Uterus (tissue), 4 donors: ENCODE data around the gene MICB. TPM values are rescaled to one million over a fixed set of nuclear protein-coding genes. Genes with fewer than 3 reads are reported as not detected.
A peak's percentile ranks its signal among the peaks of the same experiment; 100 is the strongest.

Experiments used
- DNase-seq, 2 donors: peaks; one replicate each; pipeline ENCODE4 v3.0.0-alpha.2; 2019 to 2020
- H3K27ac ChIP-seq, 2 donors: fragments of 200-600 bp; sonication (generic); 1 replicate in 1 of 2; 2 replicates in 1 of 2; pipeline ENCODE4 v1.5.1; 2016 to 2018
- H3K27me3 ChIP-seq, 2 donors: fragments of 200-600 bp; sonication (generic); one replicate each; pipeline ENCODE4 v1.5.1; 2018 to 2019; ENCODE audit warnings: control low read depth in 1 of 2
- H3K36me3 ChIP-seq, 2 donors: fragments of 200-600 bp; sonication (generic); one replicate each; pipeline ENCODE4 v1.5.1; 2019; ENCODE audit warnings: control low read depth in 1 of 2
- H3K4me1 ChIP-seq, 2 donors: fragments of 200-600 bp; sonication (generic); one replicate each; pipeline ENCODE4 v1.5.1; 2018 to 2019; ENCODE audit warnings: control low read depth in 1 of 2
- H3K4me3 ChIP-seq, 2 donors: fragments of 200-600 bp; sonication (generic); 1 replicate in 1 of 2; 2 replicates in 1 of 2; pipeline ENCODE4 v1.5.1; 2018 to 2019; ENCODE audit warnings: mild to moderate bottlenecking in 1 of 2
- H3K9me3 ChIP-seq, 2 donors: fragments of 200-600 bp; sonication (generic); one replicate each; pipeline ENCODE4 v1.5.1; 2019; ENCODE audit warnings: control low read depth in 1 of 2
- CTCF ChIP-seq, 4 experiments: fragments of 200-600 bp in 2 of 4; fragments of 450-650 bp in 2 of 4; sonication (generic) in 2 of 4; IDR thresholded peaks; one replicate each; pipeline ENCODE4 v1.5.1; 2016 to 2019; ENCODE audit warnings: antibody characterized with exemption in 4 of 4, mild to moderate bottlenecking in 2 of 4, moderate library complexity in 1 of 4
- POLR2A ChIP-seq, 2 donors: fragments of 450-650 bp; IDR thresholded peaks; one replicate each; pipeline ENCODE4 v1.6.1; 2016; ENCODE audit warnings: antibody characterized with exemption in 2 of 2, mild to moderate bottlenecking in 1 of 2, moderate library complexity in 1 of 2
- intact Hi-C: fragments of 100-400 bp; cut with DNase I; formaldehyde crosslinking; loops from one replicate; pipeline ENCODE4 v1.15.1; 2023; ENCODE audit warnings: low total_unique reads
- total RNA-seq, 4 donors: library from RNA; depleted of rRNA in 3 of 4; stranded (reverse); fragments of >200 nt in 3 of 4; gene quantifications; one replicate each; pipeline versions ENCODE4 v1.1.0 to v1.2.4, GENCODE V29; 2014 to 2023
- donor health status: DM: yes; HTN: yes; CAD: no.

The MICB gene
- total RNA-seq, 4 donors from 2014 or later: 1.9 to 4.8 (median 2.9) TPM

DNA sequence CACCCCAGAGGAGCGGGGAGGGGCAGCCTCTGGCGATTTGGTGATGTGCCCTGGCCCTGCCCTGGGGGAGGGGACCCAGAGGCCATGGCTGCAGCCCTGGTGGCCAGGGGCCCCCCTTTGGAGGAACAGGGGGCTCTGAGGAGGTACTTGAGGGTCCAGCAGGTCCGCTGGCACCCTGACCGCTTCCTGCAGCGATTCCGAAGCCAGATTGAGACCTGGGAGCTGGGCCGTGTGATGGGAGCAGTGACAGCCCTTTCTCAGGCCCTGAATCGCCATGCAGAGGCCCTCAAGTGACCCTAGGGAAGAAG lies 60.3 kb downstream of the MICB start:
- Histone ChIP-seq H3K27me3 (no peaks in the 10 kb centered on the region), H3K9me3 (no peaks in the 10 kb centered on the region), H3K4me3 (no peak overlapping the region), H3K27ac (peak overlapping the region; percentile 51 to 55), H3K36me3 (no peaks in the 10 kb centered on the region), H3K4me1 (no peaks in the 10 kb centered on the region)
- intact Hi-C loops: no loop called here
- no peak for TF ChIP-seq CTCF (IDR thresholded peaks at IDR 0.05)
- no peak for TF ChIP-seq POLR2A (IDR thresholded peaks at IDR 0.05)
- no peak for DNase-seq

DNA sequence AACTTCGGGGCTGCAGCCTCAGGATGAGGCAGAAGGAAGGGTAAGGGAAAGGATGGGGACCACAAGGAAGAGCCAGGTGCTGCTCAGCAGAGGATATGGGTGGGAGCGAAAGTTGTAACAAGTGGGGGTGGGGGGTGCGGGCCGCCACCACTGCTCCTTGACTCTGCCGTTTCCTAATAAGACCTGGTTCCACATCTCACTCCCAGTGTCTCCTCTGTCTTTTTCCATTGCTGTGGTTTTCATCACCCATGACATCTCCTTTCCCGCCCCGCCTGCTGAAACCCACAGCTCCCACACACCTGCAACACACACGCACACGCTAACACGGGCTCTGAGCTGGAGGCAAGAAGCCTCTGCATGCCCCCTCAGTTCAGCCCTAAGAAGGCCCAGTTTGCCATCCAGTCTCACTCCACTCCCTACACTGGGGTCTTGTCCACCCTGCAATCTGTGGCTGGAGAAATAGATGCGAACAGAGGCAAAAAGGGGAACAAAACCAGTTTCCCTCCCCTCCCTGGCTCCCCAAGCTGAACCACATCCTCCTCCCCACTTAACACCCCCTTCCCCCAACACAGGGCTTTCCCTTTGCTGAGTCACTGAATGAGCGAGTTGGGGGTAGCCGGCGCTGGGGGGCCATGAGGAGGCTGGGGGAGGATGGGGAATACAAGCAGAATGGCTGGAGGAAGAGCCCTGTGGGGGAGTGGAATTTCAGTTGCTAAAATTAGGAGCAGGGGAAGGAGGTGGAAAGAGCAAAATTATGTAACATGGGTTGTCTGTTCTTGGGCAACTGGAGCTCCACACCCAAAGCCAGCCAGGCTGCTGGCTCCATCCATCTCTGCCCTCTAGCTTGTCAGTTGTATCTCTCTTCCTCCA lies 60.9 kb downstream of the MICB start:
- intact Hi-C loops: no loop called here
- no peak overlapping the region for H3K4me3 ChIP-seq
- peak in 1 of 2 donors; percentile 40 for DNase-seq
- no peaks in the 10 kb centered on the region for H3K9me3 ChIP-seq
- TF ChIP-seq POLR2A (IDR thresholded peaks at IDR 0.05) (no peak), CTCF (IDR thresholded peaks at IDR 0.05) (no peak)
- H3K27me3 ChIP-seq: no peaks in the 10 kb centered on the region
- peak overlapping the region; percentile 51 to 55 for H3K27ac ChIP-seq
- H3K36me3 ChIP-seq: no peaks in the 10 kb centered on the region
- no peaks in the 10 kb centered on the region for H3K4me1 ChIP-seq

DNA sequence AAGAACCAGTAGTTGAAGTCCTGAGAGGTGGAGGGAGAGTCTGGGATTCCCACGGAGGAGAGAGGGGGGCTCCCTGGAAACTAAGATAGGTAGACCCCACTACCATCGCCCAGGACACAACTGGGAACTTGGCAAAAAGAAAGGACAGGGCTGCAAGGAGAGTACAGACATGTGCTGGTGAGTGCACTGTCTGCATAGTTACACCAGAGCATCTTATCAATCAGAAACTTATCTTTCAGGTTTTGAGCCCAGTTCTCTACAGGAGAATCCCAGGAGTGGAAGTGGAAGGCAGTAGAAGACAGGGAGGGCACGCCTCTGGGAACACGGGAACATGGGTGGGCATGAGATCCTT lies 61.6 kb downstream of the MICB start:
- Histone ChIP-seq H3K4me3 (no peak overlapping the region), H3K36me3 (no peaks in the 10 kb centered on the region), H3K27me3 (no peaks in the 10 kb centered on the region), H3K9me3 (no peaks in the 10 kb centered on the region), H3K27ac (peak overlapping the region; percentile 51 to 55), H3K4me1 (no peaks in the 10 kb centered on the region)
- no peak for TF ChIP-seq CTCF (IDR thresholded peaks at IDR 0.05)
- no peak for TF ChIP-seq POLR2A (IDR thresholded peaks at IDR 0.05)
- intact Hi-C loops: no loop called here
- DNase-seq: no peak

DNA sequence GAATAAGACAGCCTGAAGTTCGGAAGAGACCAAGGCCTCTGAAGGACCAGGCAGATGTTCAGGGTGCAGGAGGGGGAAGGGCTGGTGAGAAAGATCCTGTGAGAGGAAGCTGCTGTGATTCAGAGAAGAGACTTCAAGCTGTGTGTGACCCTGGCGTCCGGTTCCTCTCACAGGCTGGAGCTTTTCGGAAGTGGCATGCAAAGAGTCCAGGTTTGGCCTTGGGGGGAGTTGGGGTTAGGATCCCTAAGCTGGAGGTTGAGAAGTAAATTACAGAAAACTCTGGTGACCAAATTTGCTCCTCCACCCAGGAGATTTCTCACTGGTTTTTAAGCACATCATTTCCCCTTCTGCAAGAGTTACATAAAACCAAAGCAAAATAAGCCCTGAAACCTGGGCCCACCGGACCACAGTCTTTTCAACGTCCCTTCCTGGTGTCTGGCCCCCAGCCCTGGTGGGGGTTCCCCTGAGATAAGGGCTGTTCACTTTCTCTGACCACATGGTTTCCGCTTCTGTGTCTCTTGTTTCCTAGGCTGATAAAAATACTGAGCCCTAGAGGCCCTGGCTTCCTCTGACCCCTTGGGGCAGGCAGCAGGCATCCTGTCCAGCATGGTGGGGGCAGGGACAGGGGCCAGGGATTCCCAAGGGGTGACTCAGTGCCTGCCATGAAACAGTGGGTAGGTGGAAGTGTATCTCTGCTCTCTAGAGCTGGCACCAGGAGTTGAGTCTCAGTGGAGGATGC lies 62.2 kb downstream of the MICB start:
- H3K36me3 ChIP-seq: no peaks in the 10 kb centered on the region
- TF ChIP-seq CTCF (IDR thresholded peaks at IDR 0.05) (no peak), POLR2A (IDR thresholded peaks at IDR 0.05) (no peak)

GRCh38 chr6:31560697-31561058 lies 62.7 kb downstream of the MICB start:
- intact Hi-C loops: no loop called here
- Histone ChIP-seq H3K27me3 (no peaks in the 10 kb centered on the region), H3K4me3 (no peak overlapping the region), H3K9me3 (no peaks in the 10 kb centered on the region), H3K27ac (peak overlapping the region; percentile 17 to 51), H3K36me3 (no peaks in the 10 kb centered on the region), H3K4me1 (no peaks in the 10 kb centered on the region)
- DNase-seq: no peak
- TF ChIP-seq CTCF (IDR thresholded peaks at IDR 0.05): no peak
- TF ChIP-seq POLR2A (IDR thresholded peaks at IDR 0.05): no peak

More for the DNA sequence above, 62.2 kb downstream of the MICB start:
- Histone ChIP-seq H3K27me3 (no peaks in the 10 kb centered on the region), H3K27ac (peak overlapping the region; percentile 17 to 51), H3K9me3 (no peaks in the 10 kb centered on the region), H3K4me1 (no peaks in the 10 kb centered on the region), H3K4me3 (no peak overlapping the region)
- peak in 1 of 2 donors; percentile 75 for DNase-seq
- intact Hi-C loops: no loop called here
